GM23248 (cell line): Measurements from ENCODE around the gene LLGL2.

Experiments used
- EZH2 ChIP-seq: fragments of 200-600 bp; sonication (generic); IDR thresholded peaks from 2 replicates; pipeline ENCODE4 v1.6.1; 2018; ENCODE audit warnings: antibody characterized with exemption, mild to moderate bottlenecking; ENCODE audit not compliant: insufficient read depth, poor library complexity, severe bottlenecking
- EZH2phosphoT487 ChIP-seq: fragments of 200-600 bp; sonication (generic); IDR thresholded peaks from 2 replicates; pipeline ENCODE4 v1.6.1; 2018; ENCODE audit warnings: antibody characterized with exemption, moderate library complexity, mild to moderate bottlenecking, low read depth; ENCODE audit not compliant: insufficient read depth

GRCh38 chr17:75514299-75514918, 11.1 kb upstream of the LLGL2 start:
- TF ChIP-seq EZH2phosphoT487 (no peak), EZH2 (no peak)
